ENCODE data around the gene TM4SF4.

DNA sequence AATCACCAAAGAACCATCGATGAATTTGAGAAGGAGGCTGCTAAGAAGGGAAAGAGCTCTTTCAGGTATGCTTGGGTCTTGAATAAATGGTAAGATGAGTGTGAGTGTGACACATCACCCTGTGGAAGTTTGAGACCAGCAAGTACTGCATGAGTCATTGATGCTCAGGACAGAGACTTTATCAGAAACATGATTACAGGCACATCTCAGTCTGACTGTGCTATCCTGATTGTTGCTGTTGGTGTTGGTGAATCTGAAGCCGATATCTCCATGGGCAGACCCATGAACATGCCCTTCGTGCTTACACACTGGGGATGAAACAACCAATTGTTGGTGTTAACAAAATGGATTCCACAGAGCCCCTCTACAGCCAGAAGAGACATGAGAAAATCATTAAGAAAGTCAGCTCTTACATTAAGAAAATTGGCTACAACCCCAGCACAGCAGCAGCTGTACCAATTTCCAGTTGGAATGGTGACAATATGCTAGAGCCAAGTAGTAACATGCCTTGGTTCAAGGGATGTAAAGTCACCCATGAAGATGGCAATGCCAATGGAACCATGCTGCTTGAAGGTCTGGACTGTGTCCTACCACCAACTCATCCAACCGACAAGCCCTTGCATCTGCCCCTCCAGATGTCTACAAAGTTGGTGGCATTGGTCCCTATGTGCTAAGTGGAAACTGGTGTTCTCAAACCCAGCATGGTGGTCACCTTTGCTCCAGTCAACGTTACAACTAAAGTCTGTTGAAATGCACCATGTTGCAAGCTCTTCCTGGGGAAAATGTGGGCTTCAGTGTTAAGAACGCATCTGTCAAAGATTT, 20.5 kb downstream of the TM4SF4 start:
- TF ChIP-seq POLR2AphosphoS5 (IDR thresholded peaks at IDR 0.05; ENCODE audit: borderline replicate concordance, low read depth, low read length): no peak
- no peak for TF ChIP-seq EZH2 (IDR thresholded peaks at IDR 0.05)
- no peak for TF ChIP-seq FOXP2 (optimal IDR thresholded peaks at IDR 0.05; ENCODE audit: control extremely low read depth, extremely low read length, insufficient read depth)

Data from SK-N-MC (cell line).